GM18519 (cell line): ENCODE measurements around the gene CENPB.
A peak's percentile ranks its signal among the peaks of the same experiment; 100 is the strongest.

ENCODE experiments used
- ATAC-seq: cut with Tn5 transposase; IDR thresholded peaks from one replicate; pipeline ENCODE4 v1.9.1; 2021; ENCODE audit warnings: mild to moderate bottlenecking, moderate library complexity; ENCODE audit not compliant: unreplicated experiment, low FRiP score

The CENPB gene

GRCh38 chr20:3767427-3768341, 18.9 kb downstream of the CENPB start, which contains the start of gene ADISSP:
TSS of gene ADISSP (minus strand) at chr20:3767753. CDS start at chr20:3760100, 7,653 bp downstream.
- ATAC-seq: peak; percentile 90

GRCh38 chr20:3767110-3767426, 19.5 kb downstream of the CENPB start:
- no peak for ATAC-seq

GRCh38 chr20:3766422-3767109, 20.0 kb downstream of the CENPB start:
- no peak for ATAC-seq

- no peak for ATAC-seq
These were observed 21.2 kb downstream of the CENPB start for GRCh38 chr20:3765171-3765882.

GRCh38 chr20:3764659-3765058, 21.9 kb downstream of the CENPB start:
- ATAC-seq: no peak

GRCh38 chr20:3763671-3764601, 22.6 kb downstream of the CENPB start:
- ATAC-seq: no peak

- ATAC-seq: no peak
These were observed 25.7 kb downstream of the CENPB start for GRCh38 chr20:3760655-3761348.

GRCh38 chr20:3759884-3760283, 26.7 kb downstream of the CENPB start:
- ATAC-seq: no peak

GRCh38 chr20:3759316-3759823, 27.2 kb downstream of the CENPB start:
- no peak for ATAC-seq

- ATAC-seq: no peak
These were observed 28.0 kb downstream of the CENPB start for GRCh38 chr20:3758566-3758965.

- no peak for ATAC-seq
These were observed 29.3 kb downstream of the CENPB start for GRCh38 chr20:3757268-3757667.

- no peak for ATAC-seq
These were observed 30.6 kb downstream of the CENPB start for GRCh38 chr20:3755814-3756480.

GRCh38 chr20:3755269-3755668, 31.3 kb downstream of the CENPB start:
- no peak for ATAC-seq

- ATAC-seq: no peak
These were observed 32.3 kb downstream of the CENPB start for GRCh38 chr20:3754276-3754630.

- ATAC-seq: no peak
These were observed 32.9 kb downstream of the CENPB start for GRCh38 chr20:3753501-3754275.

- ATAC-seq: no peak
These were observed 33.4 kb downstream of the CENPB start for GRCh38 chr20:3753098-3753497.

GRCh38 chr20:3752386-3752759, 34.2 kb downstream of the CENPB start:
- no peak for ATAC-seq
